Hepatocyte (in vitro differentiated cells): ENCODE results near the gene RGS13. TPM values are rescaled to one million over a fixed set of nuclear protein-coding genes. Genes with fewer than 3 reads are reported as not detected.

ENCODE experiments used
- DNase-seq: peaks from one replicate; pipeline ENCODE4 v3.0.0-alpha.2; 2016; ENCODE audit warnings: low spot score
- H2AFZ ChIP-seq: fragments of 200-600 bp; sonication (generic); 2 replicates; pipeline ENCODE4 v1.6.0; 2016; ENCODE audit warnings: antibody characterized with exemption, mild to moderate bottlenecking
- H3K27ac ChIP-seq: fragments of 200-600 bp; sonication (generic); 2 replicates; pipeline ENCODE4 v1.5.1; 2016; ENCODE audit warnings: mild to moderate bottlenecking
- H3K27me3 ChIP-seq: fragments of 200-600 bp; sonication (generic); 2 replicates; pipeline ENCODE4 v1.6.1; 2016
- H3K36me3 ChIP-seq: fragments of 200-600 bp; sonication (generic); replicated peaks from 2 replicates; pipeline ENCODE4 v1.5.1; 2016; ENCODE audit warnings: low read depth; ENCODE audit not compliant: insufficient read depth
- H3K4me1 ChIP-seq: fragments of 200-600 bp; sonication (generic); 2 replicates; pipeline ENCODE4 v1.5.1; 2016; ENCODE audit warnings: mild to moderate bottlenecking, moderate library complexity; ENCODE audit not compliant: insufficient read depth
- H3K4me2 ChIP-seq: fragments of 200-600 bp; sonication (generic); 2 replicates; pipeline ENCODE4 v1.6.0; 2016
- H3K4me3 ChIP-seq: fragments of 200-600 bp; sonication (generic); 2 replicates; pipeline ENCODE4 v1.5.1; 2016; ENCODE audit warnings: mild to moderate bottlenecking
- H3K79me2 ChIP-seq: fragments of 200-600 bp; sonication (generic); 2 replicates; pipeline ENCODE4 v1.6.0; 2017; ENCODE audit warnings: mild to moderate bottlenecking
- H3K9me2 ChIP-seq: fragments of 200-600 bp; sonication (generic); replicated peaks from 2 replicates; pipeline ENCODE4 v1.6.0; 2017; ENCODE audit warnings: mild to moderate bottlenecking; ENCODE audit not compliant: insufficient read depth
- H3K9me3 ChIP-seq: fragments of 200-600 bp; sonication (generic); 2 replicates; pipeline ENCODE4 v1.5.1; 2016; ENCODE audit warnings: low read depth, mild to moderate bottlenecking
- H4K20me1 ChIP-seq: fragments of 200-600 bp; sonication (generic); 2 replicates; pipeline ENCODE4 v1.6.0; 2016; ENCODE audit warnings: mild to moderate bottlenecking; ENCODE audit not compliant: insufficient read depth, poor library complexity, severe bottlenecking
- EZH2 ChIP-seq: fragments of 200-600 bp; sonication (generic); IDR thresholded peaks from 2 replicates; pipeline ENCODE4 v1.6.1; 2016; ENCODE audit warnings: antibody characterized with exemption, mild to moderate bottlenecking, borderline replicate concordance
- EZH2phosphoT487 ChIP-seq: fragments of 200-600 bp; sonication (generic); IDR thresholded peaks from one replicate; pipeline ENCODE4 v1.6.1; 2018; ENCODE audit warnings: antibody characterized with exemption, mild to moderate bottlenecking, low read depth, moderate library complexity; ENCODE audit not compliant: unreplicated experiment, severe bottlenecking
- WGBS: methylation state at CpG from one replicate; pipeline ENCODE4 v1.1.6; 2016; ENCODE audit warnings: low lambda C conversion rate; ENCODE audit errors: missing lambda C conversion rate; 5-methylcytosine and 5-hydroxymethylcytosine counted together
- polyA plus RNA-seq: library from polyadenylated mRNA; unstranded; fragments of >200 nt; fragmentation: Nextera tagmentation; extraction: Ambion mirVana; gene quantifications from 2 replicates; pipeline ENCODE4 v1.2.1, GENCODE V29; 2016
- total RNA-seq: library from RNA; depleted of rRNA; stranded (reverse); fragments of >200 nt; gene quantifications from 2 replicates; pipeline ENCODE4 v1.2.3, GENCODE V29; 2014
- TF ChIP-seq, protein P1 (sequence below): fragments of 200-600 bp; sonication (generic); IDR thresholded peaks from 2 replicates; pipeline ENCODE4 v1.5.1; 2016; ENCODE audit warnings: antibody characterized with exemption, mild to moderate bottlenecking; ENCODE audit not compliant: poor library complexity

The RGS13 gene
- total and polyA plus RNA-seq, 2 experiments from 2014 or later: 1.1 to 3.3 TPM

DNA sequence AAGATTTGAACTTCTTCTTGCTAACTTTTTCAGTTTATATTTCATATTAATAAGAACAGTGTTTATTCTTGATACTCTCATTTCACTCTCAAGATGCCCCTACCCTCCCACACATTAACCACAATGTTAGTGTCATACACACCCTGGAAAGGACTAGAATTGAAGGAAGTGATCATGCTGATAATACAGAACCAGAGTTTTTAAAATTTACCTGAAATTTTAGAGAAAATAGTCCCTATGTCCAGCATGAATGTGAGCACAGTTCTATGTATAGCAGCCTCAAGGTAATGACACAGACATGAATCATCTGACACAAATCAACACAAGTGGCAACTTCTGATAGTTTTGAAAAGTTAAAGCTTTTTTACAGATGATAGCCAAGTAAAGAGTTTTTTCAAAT lies 34.4 kb upstream of the RGS13 start:
- TF ChIP-seq EZH2 (no peak), EZH2phosphoT487 (no peak)
- TF ChIP-seq, protein P1, sequence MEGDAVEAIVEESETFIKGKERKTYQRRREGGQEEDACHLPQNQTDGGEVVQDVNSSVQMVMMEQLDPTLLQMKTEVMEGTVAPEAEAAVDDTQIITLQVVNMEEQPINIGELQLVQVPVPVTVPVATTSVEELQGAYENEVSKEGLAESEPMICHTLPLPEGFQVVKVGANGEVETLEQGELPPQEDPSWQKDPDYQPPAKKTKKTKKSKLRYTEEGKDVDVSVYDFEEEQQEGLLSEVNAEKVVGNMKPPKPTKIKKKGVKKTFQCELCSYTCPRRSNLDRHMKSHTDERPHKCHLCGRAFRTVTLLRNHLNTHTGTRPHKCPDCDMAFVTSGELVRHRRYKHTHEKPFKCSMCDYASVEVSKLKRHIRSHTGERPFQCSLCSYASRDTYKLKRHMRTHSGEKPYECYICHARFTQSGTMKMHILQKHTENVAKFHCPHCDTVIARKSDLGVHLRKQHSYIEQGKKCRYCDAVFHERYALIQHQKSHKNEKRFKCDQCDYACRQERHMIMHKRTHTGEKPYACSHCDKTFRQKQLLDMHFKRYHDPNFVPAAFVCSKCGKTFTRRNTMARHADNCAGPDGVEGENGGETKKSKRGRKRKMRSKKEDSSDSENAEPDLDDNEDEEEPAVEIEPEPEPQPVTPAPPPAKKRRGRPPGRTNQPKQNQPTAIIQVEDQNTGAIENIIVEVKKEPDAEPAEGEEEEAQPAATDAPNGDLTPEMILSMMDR: no peak
- DNase-seq: no peak
- no peak overlapping the region for H3K4me3 ChIP-seq
- no peak overlapping the region for H2AFZ ChIP-seq
- no peaks in the 10 kb centered on the region for H4K20me1 ChIP-seq
- H3K9me3 ChIP-seq: no peaks in the 10 kb centered on the region
- no peak overlapping the region for H3K27ac ChIP-seq
- H3K4me2 ChIP-seq: no peak overlapping the region
- no peaks in the 10 kb centered on the region for H3K9me2 ChIP-seq
- H3K36me3 ChIP-seq: no peaks in the 10 kb centered on the region
- no peaks in the 10 kb centered on the region for H3K4me1 ChIP-seq
- no peaks in the 10 kb centered on the region for H3K79me2 ChIP-seq
- H3K27me3 ChIP-seq: no peaks in the 10 kb centered on the region

DNA sequence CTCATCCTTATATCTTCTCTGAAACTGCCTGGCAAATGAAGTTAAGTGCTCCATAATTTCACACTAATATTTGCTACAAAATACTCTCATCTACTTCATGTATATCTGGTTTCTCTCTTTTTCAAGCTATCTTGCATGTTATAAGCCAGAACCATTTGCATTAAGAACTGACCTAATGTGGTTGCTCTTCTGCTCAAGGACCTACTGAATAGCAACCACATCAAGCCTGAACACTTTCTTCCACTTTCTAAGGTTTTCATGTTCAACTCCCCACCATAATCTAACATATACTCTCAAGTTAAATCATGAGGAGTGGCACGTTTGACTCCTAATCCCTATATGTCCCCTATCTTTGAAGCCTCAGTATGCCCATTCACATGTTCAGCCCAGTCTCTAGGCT lies 33.2 kb upstream of the RGS13 start:
- H3K27ac ChIP-seq: no peak overlapping the region
- H3K4me2 ChIP-seq: no peak overlapping the region
- no peaks in the 10 kb centered on the region for H3K79me2 ChIP-seq
- H3K36me3 ChIP-seq: no peaks in the 10 kb centered on the region
- H4K20me1 ChIP-seq: no peaks in the 10 kb centered on the region
- WGBS: 90% methylated on average over 1 of the region's 1 CpG
- no peak for DNase-seq
- no peak overlapping the region for H3K4me3 ChIP-seq
- H3K9me2 ChIP-seq: no peaks in the 10 kb centered on the region
- no peaks in the 10 kb centered on the region for H3K9me3 ChIP-seq
- no peak for TF ChIP-seq EZH2phosphoT487
- no peaks in the 10 kb centered on the region for H3K4me1 ChIP-seq
- no peak overlapping the region for H2AFZ ChIP-seq
- H3K27me3 ChIP-seq: no peaks in the 10 kb centered on the region

DNA sequence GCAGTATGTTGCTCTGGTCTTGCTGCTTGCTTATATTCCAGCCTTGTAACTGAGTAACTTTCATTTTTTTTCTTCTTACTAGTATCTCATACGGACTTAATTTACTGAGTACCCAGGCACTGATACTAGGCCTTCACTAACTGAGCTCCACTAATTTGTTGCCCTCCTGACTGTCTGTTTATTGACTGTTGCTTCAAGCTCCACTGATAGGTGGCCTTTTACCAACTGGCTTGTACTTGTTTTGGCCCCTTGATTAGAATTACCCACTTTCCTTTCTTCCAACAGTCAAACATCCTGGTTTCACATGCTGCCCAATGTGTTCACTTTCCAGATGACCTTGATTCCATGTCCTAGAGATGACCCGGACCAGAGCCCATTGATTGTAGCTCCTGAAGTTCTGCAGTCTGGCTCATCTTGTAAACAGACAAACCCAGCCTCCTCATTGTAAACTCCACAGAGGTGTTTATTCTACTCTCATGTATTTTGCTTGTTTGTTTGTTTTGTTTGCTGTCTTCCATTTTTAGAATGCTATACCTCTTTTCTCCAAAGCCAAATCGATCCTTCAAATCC lies 32.6 kb upstream of the RGS13 start:
- no peaks in the 10 kb centered on the region for H3K79me2 ChIP-seq
- no peak overlapping the region for H3K27ac ChIP-seq
- no peaks in the 10 kb centered on the region for H3K9me3 ChIP-seq
- no peak overlapping the region for H2AFZ ChIP-seq
- no peaks in the 10 kb centered on the region for H3K4me1 ChIP-seq
- no peak for DNase-seq
- TF ChIP-seq, protein P1: no peak
- no peak for TF ChIP-seq EZH2
- no peak for TF ChIP-seq EZH2phosphoT487
- H3K27me3 ChIP-seq: no peaks in the 10 kb centered on the region
- H3K4me2 ChIP-seq: no peak overlapping the region
- H3K4me3 ChIP-seq: no peak overlapping the region
- H3K9me2 ChIP-seq: no peaks in the 10 kb centered on the region
- no peaks in the 10 kb centered on the region for H3K36me3 ChIP-seq
- 76% methylated on average over 3 of the region's 3 CpGs for WGBS
- H4K20me1 ChIP-seq: no peaks in the 10 kb centered on the region

DNA sequence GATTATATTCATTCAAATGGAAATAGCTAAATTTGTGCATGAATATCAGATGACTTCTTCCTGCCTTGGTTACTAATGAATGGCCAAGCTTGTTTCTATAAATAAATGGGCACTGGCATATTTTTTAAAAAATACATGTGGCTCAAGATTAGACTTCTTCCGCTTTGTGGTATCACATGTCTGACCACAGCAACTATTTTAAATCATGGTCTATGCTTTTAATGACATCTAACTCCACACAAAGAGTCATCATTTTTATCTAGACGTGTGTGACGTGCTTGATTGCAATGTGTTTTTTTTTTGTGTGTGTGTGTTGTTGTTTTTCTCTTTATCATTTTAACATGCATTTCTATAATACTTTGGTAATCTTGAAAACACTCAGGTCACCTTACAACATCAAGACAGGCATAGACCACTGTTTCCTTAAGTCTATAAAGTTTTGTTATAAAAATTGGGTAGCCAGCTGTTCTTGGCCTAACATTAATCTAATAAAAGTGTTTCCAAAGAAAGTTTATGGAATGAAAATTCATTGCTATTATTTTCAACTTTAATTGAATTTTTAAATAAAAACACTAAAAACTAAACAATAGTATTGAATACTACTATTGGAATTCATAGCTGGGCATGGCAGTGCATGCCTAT lies 30.8 kb upstream of the RGS13 start:
- H3K36me3 ChIP-seq: no peaks in the 10 kb centered on the region
- no peak overlapping the region for H3K4me3 ChIP-seq

More for the DNA sequence above, 30.8 kb upstream of the RGS13 start:
- no peaks in the 10 kb centered on the region for H3K4me1 ChIP-seq
- no peak overlapping the region for H2AFZ ChIP-seq
- no peaks in the 10 kb centered on the region for H3K9me2 ChIP-seq
- no peaks in the 10 kb centered on the region for H3K79me2 ChIP-seq
- no peaks in the 10 kb centered on the region for H4K20me1 ChIP-seq
- no peak overlapping the region for H3K27ac ChIP-seq
- TF ChIP-seq EZH2: no peak
- TF ChIP-seq, protein P1: no peak
- no peak for TF ChIP-seq EZH2phosphoT487
- DNase-seq: no peak
- H3K9me3 ChIP-seq: no peaks in the 10 kb centered on the region
- no peaks in the 10 kb centered on the region for H3K27me3 ChIP-seq
- no peak overlapping the region for H3K4me2 ChIP-seq
- WGBS: 95% methylated on average over 3 of the region's 3 CpGs
